GM19324 (cell line): Measurements from ENCODE around the gene SMPDL3B.

Experiments
- ATAC-seq: cut with Tn5 transposase; IDR thresholded peaks from one replicate; pipeline ENCODE4 v1.9.1; 2021; ENCODE audit warnings: mild to moderate bottlenecking, moderate library complexity; ENCODE audit not compliant: unreplicated experiment, low FRiP score

SMPDL3B gene

DNA sequence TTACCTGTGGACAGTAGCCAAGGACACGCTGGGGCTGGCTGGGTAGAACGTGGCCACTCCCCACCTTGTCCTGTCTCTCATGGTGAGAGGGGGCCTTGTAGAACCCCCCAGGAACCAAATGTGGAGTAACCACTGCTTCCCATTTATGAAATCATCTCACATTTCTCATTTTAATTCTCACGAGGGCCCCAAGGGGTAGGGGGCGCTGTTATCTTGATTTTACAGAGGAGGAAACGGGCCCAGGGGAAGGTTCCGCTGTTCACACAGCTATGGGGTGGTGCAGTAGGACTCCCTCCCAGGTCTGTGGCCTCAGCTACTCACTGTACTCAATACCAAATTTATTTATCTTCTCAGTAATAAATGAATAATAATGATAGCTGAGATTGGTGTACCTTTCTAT, 5.5 kb downstream of the SMPDL3B start:
- ATAC-seq, result no peak

DNA sequence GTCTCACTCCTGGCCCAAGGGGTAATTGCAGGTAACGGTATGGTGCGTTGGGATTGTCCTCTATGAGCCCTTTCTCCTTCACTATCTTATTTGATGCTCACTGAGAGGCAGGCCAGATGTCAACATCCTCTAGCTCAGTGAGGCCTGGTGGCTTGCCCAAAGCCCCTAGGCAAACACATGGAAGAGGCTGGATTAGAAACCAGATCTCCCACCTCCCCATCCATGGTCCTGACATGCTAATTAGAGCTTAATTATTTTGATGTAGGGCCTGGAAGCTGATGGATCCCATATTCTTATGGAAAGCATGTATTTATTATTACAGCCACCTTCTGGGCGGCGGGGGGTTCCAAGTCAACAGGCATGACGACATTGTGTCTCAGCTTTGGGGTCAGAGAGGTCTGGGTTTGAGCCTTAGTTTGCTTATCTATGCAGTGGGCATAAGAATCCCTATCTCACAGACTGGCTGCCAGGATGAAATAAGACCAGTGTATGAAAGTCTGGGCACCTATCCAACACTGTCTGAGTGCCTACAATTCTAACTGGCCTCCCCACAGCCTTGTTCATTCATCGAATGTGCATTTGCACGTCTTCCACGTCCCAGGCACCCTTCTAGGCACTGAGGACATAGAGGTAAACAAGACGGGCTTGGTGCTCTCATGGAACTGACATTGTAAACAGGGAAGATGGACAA, 6.2 kb downstream of the SMPDL3B start:
- no peak for ATAC-seq

DNA sequence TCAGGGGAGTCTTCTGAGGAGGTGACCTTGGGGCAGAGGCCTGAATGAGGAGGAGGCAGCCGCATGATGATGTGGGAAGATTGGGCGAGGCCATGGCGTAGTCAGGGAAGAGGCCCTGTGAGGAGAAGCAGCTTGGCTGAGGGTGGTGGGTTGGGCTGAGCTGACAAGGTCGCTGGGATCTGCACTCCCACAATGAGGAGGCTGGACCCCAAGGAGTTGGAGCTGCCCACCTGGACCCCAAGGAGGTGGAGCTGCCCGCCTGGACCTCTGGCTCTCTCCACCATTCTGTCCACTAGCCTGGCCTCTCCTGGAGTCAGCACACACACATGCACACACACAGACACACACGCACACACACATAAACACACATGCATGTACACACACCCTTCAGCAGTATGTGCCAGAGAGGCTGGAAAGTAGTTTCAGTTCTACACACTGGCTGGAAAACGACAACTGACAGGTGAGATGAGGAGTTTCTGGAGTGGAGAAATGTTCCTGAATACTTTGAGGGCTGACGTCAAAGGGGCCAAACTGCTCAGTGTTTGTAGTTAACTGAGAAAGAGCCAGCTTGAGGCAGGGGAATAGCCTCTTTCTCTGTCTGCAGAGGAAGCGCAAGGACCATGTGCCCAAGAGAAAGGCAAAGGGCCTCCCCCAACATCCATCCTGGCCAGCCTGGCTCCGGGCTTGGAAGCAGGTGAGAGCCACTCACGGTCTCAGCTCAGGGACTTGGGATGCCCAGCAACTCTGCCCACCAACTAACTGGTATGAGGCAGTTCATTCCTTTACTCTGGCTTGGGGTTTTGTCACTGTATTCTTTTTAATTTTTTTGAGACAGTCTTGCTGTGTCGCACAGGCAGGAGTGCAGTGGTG, 7.1 kb downstream of the SMPDL3B start:
- ATAC-seq, result no peak

DNA sequence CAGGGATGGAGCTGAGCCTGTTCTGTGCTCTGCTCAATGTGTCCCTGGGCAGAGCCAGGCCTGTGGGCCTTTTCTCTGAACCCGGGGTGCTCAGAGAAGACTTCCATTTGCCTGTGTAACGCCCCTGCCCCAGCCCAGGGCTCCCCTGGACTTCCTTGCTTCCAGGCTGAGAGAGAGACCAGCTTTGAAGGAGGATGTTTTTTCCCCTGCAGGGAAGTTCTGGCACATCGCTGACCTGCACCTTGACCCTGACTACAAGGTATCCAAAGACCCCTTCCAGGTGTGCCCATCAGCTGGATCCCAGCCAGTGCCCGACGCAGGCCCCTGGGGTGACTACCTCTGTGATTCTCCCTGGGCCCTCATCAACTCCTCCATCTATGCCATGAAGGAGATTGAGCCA, 10.2 kb downstream of the SMPDL3B start:
- ATAC-seq, result no peak

DNA sequence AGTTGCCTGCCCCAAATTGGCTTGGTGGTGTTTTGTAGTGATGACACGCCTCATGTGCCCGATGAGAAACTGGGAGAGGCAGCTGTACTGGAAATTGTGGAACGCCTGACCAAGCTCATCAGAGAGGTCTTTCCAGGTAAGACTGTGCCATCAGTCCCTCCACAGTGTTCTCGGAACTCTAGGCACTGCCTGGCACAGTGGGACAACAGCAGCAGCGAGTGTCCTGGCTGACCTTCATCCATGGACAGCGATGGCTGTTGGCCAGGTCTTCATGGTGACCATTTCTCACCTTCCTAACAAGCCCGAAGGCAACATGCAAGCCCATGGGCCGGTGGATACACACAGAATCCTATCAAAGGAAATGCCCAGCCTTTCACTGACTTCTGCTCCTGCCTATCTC, 14.2 kb downstream of the SMPDL3B start:
- ATAC-seq, result no peak

DNA sequence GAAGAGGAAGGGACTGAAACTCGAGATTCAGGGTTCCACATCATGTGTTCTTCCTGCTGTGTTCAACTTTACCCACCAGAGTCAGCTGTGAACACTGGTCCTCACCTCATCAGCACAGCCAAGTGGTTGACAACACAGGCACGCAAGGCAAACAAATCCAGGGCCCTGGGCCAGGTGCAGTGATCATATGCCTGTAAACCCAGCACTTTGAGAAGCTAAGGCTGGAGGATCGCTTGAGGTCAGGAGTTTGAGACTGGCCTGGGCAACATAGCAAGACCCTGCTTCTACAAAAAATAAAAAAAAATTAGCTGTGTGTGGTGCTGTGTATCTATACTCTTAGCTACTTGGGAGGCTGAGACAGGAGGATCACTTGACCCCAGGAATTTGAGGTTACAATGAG, 16.6 kb downstream of the SMPDL3B start:
- no peak for ATAC-seq

DNA sequence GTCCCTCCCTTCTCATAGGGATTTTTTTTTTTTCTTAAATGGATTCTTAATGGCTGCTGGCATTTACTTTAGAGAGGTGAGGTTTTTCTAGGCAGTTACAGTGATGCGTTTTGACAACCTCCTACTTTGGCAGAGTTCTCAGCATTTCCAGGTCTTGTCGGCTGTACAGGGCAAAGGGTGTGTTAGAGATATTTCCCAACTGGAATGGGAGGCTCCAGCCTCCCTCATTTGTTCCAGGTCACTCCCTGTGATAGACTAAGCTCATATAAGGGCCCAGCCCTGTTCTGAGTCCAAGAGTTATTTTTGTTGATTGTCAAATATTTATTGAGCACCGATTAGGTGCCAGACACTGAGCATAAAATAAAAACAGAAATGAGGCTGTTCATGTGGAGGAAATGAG, 17.3 kb downstream of the SMPDL3B start:
- no peak for ATAC-seq

DNA sequence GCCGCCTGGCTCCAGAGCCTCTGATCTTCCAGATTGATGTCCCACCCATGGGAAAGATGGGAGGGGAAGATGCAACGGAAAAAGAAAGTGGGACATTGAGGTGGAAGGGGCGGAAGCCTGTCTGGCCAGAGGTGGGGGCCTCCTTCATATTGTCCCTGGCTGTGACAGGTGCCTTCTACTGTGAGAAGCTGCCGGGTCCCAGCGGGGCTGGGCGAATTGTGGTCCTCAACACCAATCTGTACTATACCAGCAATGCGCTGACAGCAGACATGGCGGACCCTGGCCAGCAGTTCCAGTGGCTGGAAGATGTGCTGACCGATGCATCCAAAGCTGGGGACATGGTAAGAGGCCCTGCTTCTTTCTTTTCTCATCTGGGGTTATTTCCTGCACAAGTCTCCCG, 19.4 kb downstream of the SMPDL3B start:
- ATAC-seq, result no peak

DNA sequence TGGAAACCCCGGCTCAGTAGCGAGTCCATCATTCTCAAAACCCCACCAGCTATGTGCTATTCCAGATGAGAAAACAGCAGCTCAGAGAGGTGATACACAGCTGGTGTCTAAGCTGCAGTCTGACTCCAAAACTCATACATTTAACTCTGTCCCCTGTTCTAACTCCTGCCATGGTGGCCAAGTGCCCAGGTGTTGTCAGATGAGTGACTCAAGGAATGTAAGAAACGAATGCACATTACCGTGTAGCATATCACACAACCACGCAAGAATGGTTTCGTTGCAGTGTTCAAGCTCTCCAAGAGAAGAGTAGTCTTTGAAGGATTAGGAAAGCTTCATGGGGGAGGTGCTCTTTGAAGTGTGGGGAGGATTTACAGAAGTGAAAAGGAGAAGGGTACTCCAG, 20.3 kb downstream of the SMPDL3B start:
- ATAC-seq, result no peak

DNA sequence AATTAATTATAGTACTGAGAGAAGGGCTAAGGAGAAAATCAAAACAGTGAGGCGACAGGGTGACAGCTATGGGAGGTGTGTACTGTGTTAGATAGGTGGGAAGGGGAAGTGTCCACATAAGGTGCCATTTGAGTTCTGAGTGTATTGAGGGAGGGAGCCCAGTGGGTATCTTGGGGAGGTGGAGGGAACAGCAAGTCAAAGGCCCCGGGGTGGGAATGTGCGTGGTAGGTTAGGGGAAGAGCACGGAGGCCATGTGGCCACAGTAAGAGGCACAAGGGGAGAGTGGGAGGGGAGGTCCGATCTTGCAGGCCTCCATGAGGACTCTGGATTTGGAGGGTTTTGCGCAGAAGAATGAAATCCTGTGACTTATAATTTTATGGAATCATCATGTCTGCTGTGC, 22.0 kb downstream of the SMPDL3B start:
- no peak for ATAC-seq

DNA sequence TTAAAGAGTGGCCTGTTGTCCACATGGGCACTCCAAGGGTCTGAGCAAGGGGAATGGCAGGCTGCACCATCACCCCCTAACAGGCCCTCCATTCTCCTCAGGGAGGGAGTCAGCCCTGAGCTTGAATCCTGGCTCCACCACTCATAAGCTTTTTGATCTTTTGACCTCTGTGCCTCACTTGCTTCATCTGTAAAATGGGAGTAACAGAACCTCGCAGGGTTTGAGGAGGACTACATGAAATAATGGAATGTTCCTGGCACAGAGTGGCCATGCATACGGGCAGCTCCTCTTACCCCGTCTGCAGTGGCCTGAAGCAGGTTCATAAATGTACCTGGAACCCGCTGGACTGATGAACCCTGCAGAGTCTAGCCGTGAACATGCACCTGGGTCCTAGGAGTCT, 22.9 kb downstream of the SMPDL3B start:
- no peak for ATAC-seq

DNA sequence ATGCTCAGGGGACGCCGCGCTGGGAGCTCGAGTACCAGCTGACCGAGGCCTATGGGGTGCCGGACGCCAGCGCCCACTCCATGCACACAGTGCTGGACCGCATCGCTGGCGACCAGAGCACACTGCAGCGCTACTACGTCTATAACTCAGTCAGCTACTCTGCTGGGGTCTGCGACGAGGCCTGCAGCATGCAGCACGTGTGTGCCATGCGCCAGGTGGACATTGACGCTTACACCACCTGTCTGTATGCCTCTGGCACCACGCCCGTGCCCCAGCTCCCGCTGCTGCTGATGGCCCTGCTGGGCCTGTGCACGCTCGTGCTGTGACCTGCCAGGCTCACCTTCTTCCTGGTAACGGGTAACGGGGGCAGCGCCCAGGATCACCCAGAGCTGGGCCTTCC, 23.7 kb downstream of the SMPDL3B start:
- ATAC-seq, result no peak

DNA sequence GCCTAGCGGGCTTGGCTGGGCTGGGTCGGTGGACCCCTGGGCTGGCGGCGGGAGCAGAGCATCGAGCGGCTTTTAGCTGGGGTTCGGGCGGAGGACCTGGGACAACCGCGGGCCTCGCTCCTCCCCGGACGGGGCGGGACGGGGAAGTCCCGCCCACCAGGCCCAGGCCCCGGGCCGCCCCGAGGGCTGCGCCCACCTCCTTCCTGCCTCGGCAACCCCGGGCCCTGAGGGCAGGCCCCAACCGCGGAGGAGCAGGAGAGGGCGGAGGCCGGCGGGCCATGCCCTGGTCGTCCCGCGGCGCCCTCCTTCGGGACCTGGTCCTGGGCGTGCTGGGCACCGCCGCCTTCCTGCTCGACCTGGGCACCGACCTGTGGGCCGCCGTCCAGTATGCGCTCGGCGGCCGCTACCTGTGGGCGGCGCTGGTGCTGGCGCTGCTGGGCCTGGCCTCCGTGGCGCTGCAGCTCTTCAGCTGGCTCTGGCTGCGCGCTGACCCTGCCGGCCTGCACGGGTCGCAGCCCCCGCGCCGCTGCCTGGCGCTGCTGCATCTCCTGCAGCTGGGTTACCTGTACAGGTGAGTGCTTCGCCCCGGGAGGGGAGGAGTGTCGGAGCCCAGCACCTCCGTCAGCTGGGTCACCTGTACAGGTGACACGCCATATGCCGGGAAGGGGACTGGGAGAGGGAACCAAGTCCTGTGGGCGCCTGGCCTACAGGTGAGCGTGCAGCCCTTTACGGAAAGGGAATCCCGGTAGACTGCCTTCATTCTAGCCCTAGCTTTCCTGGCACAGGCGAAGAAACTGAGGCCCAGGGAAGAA, 25.2 kb downstream of the SMPDL3B start, which contains the start of gene XKR8:
Gene XKR8 (plus strand): TSS at position 182 of the 812 bp plus-strand sequence. CDS start 97 bp downstream, at position 279.
- peak; percentile 83 for ATAC-seq

DNA sequence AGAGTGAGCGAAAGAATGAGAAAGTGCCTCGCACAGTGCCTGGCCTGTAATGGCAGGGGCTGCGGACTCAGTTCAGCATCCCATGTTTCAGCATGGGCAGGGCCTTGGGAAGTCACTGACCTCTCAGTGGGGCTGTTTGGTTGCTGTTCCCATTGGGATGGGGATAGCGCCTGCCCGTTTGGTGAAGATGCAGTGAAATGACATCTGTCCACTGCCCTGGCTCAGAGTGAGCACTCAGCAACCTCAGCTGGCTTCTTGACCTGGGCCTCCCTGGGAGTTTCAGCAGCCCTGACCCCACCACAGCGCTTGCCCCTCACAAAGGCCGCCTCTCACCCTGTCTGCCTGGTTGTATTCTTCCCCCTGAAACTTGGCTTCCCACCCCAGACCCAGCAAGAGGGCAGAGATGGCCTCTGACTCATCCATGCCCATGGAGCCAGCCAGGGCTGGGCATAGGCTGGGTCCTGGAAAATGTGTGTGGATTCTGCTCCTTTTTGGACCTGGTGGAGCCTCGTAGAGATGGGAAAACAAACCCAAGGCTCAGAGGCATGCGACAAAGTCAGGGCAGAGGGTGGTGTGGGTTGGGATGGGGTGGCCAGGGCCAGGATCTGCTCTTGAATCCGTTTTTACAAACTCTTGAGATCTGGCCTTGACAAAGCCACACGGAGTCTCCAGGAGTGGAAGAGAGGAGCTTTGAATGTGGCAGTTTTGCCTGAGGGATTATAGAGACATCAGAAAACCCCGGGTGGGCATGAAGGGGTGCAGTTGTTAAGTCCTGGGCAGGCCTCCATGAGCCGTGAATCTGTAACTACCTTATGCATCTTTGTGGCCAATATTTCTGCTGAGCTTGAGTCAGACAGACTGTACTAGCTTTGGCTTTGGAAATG, 26.2 kb downstream of the SMPDL3B start:
- no peak for ATAC-seq

DNA sequence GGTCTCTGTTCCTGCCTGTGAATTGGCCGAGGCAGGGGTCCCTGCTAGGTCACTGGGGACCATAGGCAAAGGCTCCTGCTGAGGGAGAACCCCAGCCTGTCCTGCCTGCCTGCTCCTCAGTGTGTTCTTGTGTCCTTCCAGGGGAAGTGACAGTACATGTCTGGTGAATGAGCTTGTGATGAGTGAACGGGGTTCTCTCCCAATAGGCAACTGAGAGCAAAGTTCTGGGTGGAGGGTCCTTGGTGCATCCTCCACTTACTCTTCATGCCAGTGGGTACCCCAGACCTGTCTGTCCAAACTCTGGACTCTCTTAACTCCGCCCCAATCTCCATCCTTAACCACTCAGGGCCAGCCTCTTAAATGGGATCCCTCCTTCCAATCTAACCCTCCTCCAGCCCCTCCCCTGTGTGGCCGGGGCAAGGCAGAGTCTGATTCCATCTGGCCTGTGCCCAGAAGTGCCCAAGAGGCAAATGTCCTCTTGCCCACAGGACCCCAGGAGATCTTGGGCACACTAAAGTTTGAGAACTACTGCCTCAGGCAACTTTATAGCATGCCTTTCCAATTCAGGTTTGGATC, 26.9 kb downstream of the SMPDL3B start:
- ATAC-seq, result no peak

DNA sequence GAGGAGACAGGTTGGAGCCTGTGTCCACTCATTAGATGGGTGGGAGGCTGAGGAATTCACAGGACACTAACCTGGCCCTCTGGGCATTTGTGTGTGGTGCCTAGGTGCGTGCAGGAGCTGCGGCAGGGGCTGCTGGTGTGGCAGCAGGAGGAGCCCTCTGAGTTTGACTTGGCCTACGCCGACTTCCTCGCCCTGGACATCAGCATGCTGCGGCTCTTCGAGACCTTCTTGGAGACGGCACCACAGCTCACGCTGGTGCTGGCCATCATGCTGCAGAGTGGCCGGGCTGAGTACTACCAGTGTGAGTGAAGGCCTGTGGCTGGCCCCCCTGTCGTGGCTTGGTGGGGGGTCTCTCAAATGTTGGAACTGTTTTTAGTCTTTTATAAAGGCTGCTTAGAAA, 28.6 kb downstream of the SMPDL3B start:
- no peak for ATAC-seq

DNA sequence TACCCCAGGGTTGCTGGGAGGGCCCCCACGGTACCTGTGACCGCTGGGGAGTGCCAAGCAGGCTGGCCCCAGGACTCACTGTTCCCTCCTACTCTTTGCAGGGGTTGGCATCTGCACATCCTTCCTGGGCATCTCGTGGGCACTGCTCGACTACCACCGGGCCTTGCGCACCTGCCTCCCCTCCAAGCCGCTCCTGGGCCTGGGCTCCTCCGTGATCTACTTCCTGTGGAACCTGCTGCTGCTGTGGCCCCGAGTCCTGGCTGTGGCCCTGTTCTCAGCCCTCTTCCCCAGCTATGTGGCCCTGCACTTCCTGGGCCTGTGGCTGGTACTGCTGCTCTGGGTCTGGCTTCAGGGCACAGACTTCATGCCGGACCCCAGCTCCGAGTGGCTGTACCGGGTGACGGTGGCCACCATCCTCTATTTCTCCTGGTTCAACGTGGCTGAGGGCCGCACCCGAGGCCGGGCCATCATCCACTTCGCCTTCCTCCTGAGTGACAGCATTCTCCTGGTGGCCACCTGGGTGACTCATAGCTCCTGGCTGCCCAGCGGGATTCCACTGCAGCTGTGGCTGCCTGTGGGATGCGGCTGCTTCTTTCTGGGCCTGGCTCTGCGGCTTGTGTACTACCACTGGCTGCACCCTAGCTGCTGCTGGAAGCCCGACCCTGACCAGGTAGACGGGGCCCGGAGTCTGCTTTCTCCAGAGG, 31.8 kb downstream of the SMPDL3B start:
- no peak for ATAC-seq

DNA sequence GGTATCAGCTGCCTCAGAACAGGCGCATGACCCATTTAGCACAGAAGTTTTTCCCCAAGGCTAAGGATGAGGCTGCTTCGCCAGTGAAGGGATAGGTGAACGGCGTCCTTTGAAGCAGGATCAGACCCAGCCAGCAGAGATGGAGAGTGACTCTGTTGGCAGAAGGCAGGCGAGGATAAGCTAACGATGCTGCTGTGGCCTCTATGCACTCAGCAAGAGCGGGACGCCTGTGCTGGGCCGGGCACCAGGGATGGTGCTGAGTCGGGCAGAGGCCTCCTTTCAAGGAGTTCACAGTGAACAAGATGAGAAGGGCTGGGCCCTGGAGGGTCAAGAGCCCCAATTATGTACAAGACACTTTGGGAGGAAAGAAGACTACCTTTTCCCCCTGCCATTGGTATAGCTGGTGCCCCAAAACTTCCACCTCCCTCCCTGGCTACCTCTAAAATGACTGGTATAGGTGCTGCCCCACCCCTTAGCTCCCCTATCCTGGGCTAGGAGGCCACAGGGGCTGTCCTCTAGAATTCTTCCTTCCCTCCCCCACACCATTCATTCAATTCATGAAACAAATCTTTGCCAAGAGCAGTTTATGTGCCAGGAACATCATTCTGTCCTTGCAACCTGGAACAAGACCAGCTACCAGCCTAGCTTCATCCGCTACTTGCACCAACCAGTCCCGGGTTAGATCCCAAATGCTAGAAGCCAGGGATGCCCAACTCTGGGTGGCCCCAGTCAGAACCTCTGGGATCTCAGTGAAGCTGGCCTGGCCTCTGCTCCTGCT, 32.5 kb downstream of the SMPDL3B start:
- no peak for ATAC-seq
